Measurements from ENCODE around the gene HOXA13. TPM values are rescaled to one million over a fixed set of nuclear protein-coding genes. Genes with fewer than 3 reads are reported as not detected.

HOXA13 gene
- total and polyA plus RNA-seq, 10 of the 15 experiments (the other 5 are each of a cell fraction or from before 2014, with no cell fraction given), result not detected

DNA sequence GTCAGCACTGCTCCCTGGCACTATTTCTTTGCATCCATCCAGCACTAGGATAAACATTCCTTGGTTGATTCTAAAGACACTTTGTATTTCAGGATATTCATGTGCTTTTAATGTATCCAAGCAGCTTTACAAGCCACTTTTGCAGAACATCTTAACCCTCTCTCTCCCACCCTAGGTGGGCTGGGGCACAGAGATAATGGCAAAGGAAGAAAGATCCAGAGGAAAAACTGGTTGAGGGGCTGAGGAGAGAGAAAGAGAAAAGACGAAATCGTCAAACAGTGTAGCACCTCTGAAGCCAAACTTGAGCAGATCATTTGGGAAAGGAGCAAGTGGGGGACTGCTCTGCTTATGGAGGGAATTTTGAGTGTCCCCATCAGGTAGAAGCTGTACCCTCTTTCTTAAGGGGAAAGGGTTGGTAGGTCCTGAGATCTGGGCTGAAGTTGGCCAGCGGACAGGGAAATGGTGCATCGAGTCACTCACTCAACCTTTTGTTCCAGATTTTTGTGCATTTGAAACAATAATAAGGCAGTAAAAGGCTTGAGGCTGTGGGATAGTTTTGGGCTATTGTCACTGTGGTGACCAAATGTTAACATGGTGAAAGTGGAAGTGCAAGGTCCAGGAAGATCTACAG, 4.2 kb upstream of the HOXA13 start:
- H3K4me2 ChIP-seq (ENCODE audit: control insufficient read depth, insufficient read depth), result no peak overlapping the region
- no peak overlapping the region for H3K27ac ChIP-seq (ENCODE audit: control insufficient read depth, insufficient read depth)
- CTCF ChIA-PET, result interaction anchor here (0.6 to 1.8 kb wide), 2 partner anchors 8 to 83 kb away, joined by 3 to 8 read pairs; no protein-coding TSS in a partner anchor
- in situ Hi-C loops (cut with MboI), result loop anchor here (5.0 kb wide), 1 partner anchor 718 kb away; no protein-coding TSS in a partner anchor
- no peak for TF ChIP-seq MTA3 (IDR thresholded peaks at IDR 0.05; ENCODE audit: borderline replicate concordance, low read length)
- TF ChIP-seq, protein P1, sequence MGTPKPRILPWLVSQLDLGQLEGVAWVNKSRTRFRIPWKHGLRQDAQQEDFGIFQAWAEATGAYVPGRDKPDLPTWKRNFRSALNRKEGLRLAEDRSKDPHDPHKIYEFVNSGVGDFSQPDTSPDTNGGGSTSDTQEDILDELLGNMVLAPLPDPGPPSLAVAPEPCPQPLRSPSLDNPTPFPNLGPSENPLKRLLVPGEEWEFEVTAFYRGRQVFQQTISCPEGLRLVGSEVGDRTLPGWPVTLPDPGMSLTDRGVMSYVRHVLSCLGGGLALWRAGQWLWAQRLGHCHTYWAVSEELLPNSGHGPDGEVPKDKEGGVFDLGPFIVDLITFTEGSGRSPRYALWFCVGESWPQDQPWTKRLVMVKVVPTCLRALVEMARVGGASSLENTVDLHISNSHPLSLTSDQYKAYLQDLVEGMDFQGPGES (IDR thresholded peaks at IDR 0.05), result no peak
- TF ChIP-seq CREM (IDR thresholded peaks at IDR 0.05; ENCODE audit: low read depth), result no peak
- TF ChIP-seq, protein P2, sequence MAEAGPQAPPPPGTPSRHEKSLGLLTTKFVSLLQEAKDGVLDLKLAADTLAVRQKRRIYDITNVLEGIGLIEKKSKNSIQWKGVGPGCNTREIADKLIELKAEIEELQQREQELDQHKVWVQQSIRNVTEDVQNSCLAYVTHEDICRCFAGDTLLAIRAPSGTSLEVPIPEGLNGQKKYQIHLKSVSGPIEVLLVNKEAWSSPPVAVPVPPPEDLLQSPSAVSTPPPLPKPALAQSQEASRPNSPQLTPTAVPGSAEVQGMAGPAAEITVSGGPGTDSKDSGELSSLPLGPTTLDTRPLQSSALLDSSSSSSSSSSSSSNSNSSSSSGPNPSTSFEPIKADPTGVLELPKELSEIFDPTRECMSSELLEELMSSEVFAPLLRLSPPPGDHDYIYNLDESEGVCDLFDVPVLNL (IDR thresholded peaks at IDR 0.05; ENCODE audit: low read depth, low read length), result no peak
- no peak for TF ChIP-seq ZNF274 (IDR thresholded peaks at IDR 0.05; ENCODE audit: insufficient read depth, insufficient read length)
- TF ChIP-seq FOS (IDR thresholded peaks at IDR 0.05; ENCODE audit: borderline replicate concordance, extremely low read depth, insufficient read length), result no peak
- no peak for TF ChIP-seq MXI1 (IDR thresholded peaks at IDR 0.05; ENCODE audit: low read depth, low read length)
- TF ChIP-seq SREBF2 (IDR thresholded peaks at IDR 0.05; ENCODE audit: low read length), result no peak
- TF ChIP-seq, protein P3, sequence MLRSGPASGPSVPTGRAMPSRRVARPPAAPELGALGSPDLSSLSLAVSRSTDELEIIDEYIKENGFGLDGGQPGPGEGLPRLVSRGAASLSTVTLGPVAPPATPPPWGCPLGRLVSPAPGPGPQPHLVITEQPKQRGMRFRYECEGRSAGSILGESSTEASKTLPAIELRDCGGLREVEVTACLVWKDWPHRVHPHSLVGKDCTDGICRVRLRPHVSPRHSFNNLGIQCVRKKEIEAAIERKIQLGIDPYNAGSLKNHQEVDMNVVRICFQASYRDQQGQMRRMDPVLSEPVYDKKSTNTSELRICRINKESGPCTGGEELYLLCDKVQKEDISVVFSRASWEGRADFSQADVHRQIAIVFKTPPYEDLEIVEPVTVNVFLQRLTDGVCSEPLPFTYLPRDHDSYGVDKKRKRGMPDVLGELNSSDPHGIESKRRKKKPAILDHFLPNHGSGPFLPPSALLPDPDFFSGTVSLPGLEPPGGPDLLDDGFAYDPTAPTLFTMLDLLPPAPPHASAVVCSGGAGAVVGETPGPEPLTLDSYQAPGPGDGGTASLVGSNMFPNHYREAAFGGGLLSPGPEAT (IDR thresholded peaks at IDR 0.05; ENCODE audit: low read depth), result no peak
- no peak for TF ChIP-seq SUPT20H (IDR thresholded peaks at IDR 0.05; ENCODE audit: borderline replicate concordance, control insufficient read depth, low read depth, low read length)
- no peak for TF ChIP-seq POLR2A (IDR thresholded peaks at IDR 0.05; ENCODE audit: low read depth, low read length)
- no peak for TF ChIP-seq IRF4 (IDR thresholded peaks at IDR 0.05; ENCODE audit: low read depth, low read length)
- intact Hi-C loops (cut with micrococcal nuclease; ENCODE audit: unreplicated experiment), result no loop called here
- no peak for DNase-seq (ENCODE audit: low read depth, low spot score)
- H4K20me1 ChIP-seq (ENCODE audit: control insufficient read depth, insufficient read depth), result no peaks in the 10 kb centered on the region
- no peak for ATAC-seq
- WGBS (ENCODE audit: insufficient coverage, insufficient replicate concordance, low lambda C conversion rate, missing lambda C conversion rate), result 44% methylated on average over 4 of the region's 4 CpGs
- no peaks in the 10 kb centered on the region for H3K36me3 ChIP-seq (ENCODE audit: control insufficient read depth in 2 of 2, insufficient read depth in 2 of 2, low read length in 1 of 2)
- no peak overlapping the region for H3K4me3 ChIP-seq
- no peak overlapping the region for H2AFZ ChIP-seq (ENCODE audit: control insufficient read depth, low read depth, low read length)
- H3K27me3 ChIP-seq (replicated peaks in 1 of 2; ENCODE audit: control insufficient read depth in 2 of 2, insufficient read depth in 2 of 2, low read length in 1 of 2), result peaks cover 26 to 51% of the 10 kb centered on the region in 2 experiments
- BruUV-seq (replicated peaks), result no TSS peak
- H3K9ac ChIP-seq (ENCODE audit: control insufficient read depth, insufficient read depth, low read length), result no peak overlapping the region
- RAD21 ChIA-PET (ENCODE audit: unreplicated experiment), result interaction anchor here (0.6 kb wide), 1 partner anchor 818 kb away, joined by 3 read pairs; no protein-coding TSS in a partner anchor
- H3K4me1 ChIP-seq (ENCODE audit: control insufficient read depth, insufficient read depth, low read length), result no peaks in the 10 kb centered on the region; the same call in 1 of the 2 replicates
- no peak for FAIRE-seq
- no peaks in the 10 kb centered on the region; the same call in 2 of the 3 replicates for H3K9me3 ChIP-seq (replicated peaks; ENCODE audit: control insufficient read depth, insufficient read depth, low read length)
- SMC1A ChIA-PET (ENCODE audit: uncharacterized antibody, unreplicated experiment), result no interaction called here
- POLR2A ChIA-PET, result interaction anchor here (0.6 kb wide), 1 partner anchor 893 kb away, joined by 4 read pairs; no protein-coding TSS in a partner anchor
- no peaks in the 10 kb centered on the region for H3K79me2 ChIP-seq (ENCODE audit: control insufficient read depth, insufficient read depth, low read length)
